Uterus (tissue), 4 donors: ENCODE data around the gene RAB44. TPM values are rescaled to one million over a fixed set of nuclear protein-coding genes. Genes with fewer than 3 reads are reported as not detected.
"Not testable (repeated sequence)": the region's sequence is repeated elsewhere in the genome, so short reads cannot be mapped to it uniquely, and the experiment has no call there.

Experiments used
- DNase-seq, 2 donors: peaks; one replicate each; pipeline ENCODE4 v3.0.0-alpha.2; 2019 to 2020
- H3K27ac ChIP-seq, 2 donors: fragments of 200-600 bp; sonication (generic); 1 replicate in 1 of 2; 2 replicates in 1 of 2; pipeline ENCODE4 v1.5.1; 2016 to 2018
- H3K27me3 ChIP-seq, 2 donors: fragments of 200-600 bp; sonication (generic); one replicate each; pipeline ENCODE4 v1.5.1; 2018 to 2019; ENCODE audit warnings: control low read depth in 1 of 2
- H3K36me3 ChIP-seq, 2 donors: fragments of 200-600 bp; sonication (generic); one replicate each; pipeline ENCODE4 v1.5.1; 2019; ENCODE audit warnings: control low read depth in 1 of 2
- H3K4me1 ChIP-seq, 2 donors: fragments of 200-600 bp; sonication (generic); one replicate each; pipeline ENCODE4 v1.5.1; 2018 to 2019; ENCODE audit warnings: control low read depth in 1 of 2
- H3K4me3 ChIP-seq, 2 donors: fragments of 200-600 bp; sonication (generic); 1 replicate in 1 of 2; 2 replicates in 1 of 2; pipeline ENCODE4 v1.5.1; 2018 to 2019; ENCODE audit warnings: mild to moderate bottlenecking in 1 of 2
- H3K9me3 ChIP-seq, 2 donors: fragments of 200-600 bp; sonication (generic); one replicate each; pipeline ENCODE4 v1.5.1; 2019; ENCODE audit warnings: control low read depth in 1 of 2
- CTCF ChIP-seq, 4 experiments: fragments of 200-600 bp in 2 of 4; fragments of 450-650 bp in 2 of 4; sonication (generic) in 2 of 4; IDR thresholded peaks; one replicate each; pipeline ENCODE4 v1.5.1; 2016 to 2019; ENCODE audit warnings: antibody characterized with exemption in 4 of 4, mild to moderate bottlenecking in 2 of 4, moderate library complexity in 1 of 4
- POLR2A ChIP-seq, 2 donors: fragments of 450-650 bp; IDR thresholded peaks; one replicate each; pipeline ENCODE4 v1.6.1; 2016; ENCODE audit warnings: antibody characterized with exemption in 2 of 2, mild to moderate bottlenecking in 1 of 2, moderate library complexity in 1 of 2
- intact Hi-C: fragments of 100-400 bp; cut with DNase I; formaldehyde crosslinking; loops from one replicate; pipeline ENCODE4 v1.15.1; 2023; ENCODE audit warnings: low total_unique reads
- total RNA-seq, 4 donors: library from RNA; depleted of rRNA in 3 of 4; stranded (reverse); fragments of >200 nt in 3 of 4; gene quantifications; one replicate each; pipeline versions ENCODE4 v1.1.0 to v1.2.4, GENCODE V29; 2014 to 2023
- donor health status: DM: yes; HTN: yes; CAD: no.

Gene RAB44
- total RNA-seq, 4 donors from 2014 or later: 0.37 TPM; not detected in 3

- Histone ChIP-seq H3K36me3 (no peaks in the 10 kb centered on the region), H3K4me3 (no peak overlapping the region), H3K9me3 (no peaks in the 10 kb centered on the region), H3K27ac (no peak overlapping the region), H3K27me3 (no peaks in the 10 kb centered on the region), H3K4me1 (no peaks in the 10 kb centered on the region)
- no peak for DNase-seq
- TF ChIP-seq POLR2A (IDR thresholded peaks at IDR 0.05) (no peak), CTCF (IDR thresholded peaks at IDR 0.05) (no peak)
- intact Hi-C loops: no loop called here
These were observed 45.8 kb upstream of the RAB44 start for GRCh38 chr6:36651659-36652379.

GRCh38 chr6:36654469-36654868 lies 43.2 kb upstream of the RAB44 start:
- intact Hi-C loops, DNase-seq, H3K4me3 ChIP-seq, H3K27me3 ChIP-seq, H3K4me1 ChIP-seq, H3K9me3 ChIP-seq, H3K27ac ChIP-seq, H3K36me3 ChIP-seq: not testable (repeated sequence)

DNA sequence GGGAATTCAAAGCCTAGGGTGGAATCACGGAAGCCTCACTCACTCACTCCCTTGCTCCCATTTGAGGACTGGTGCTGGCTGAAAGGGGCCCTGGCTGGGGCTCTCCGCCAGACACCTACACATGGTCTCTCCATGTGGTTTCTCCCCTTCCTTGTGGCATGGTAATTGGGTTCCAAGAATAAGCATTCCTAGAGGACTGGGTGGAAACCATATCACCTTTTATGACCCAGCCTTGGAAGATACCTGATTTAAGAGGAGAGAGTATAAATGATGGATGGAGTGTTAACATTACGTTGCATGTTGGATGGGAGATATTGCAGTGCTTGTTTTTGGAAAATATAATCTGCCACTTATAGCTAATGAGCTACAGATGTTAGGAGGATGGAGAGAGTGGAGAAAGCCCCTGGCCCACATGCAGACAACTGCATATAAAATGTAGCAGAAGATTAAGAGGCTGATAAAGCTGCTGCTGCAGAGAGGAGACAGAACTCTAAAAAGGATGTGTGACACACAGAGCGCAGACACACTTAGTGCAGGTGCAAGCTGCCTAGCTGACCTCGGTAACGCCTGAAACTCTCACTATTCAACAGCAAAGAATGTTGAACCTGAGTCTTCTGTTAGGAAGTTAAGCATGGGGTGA lies 42.4 kb upstream of the RAB44 start:
- DNase-seq: no peak
- no peak overlapping the region for H3K4me3 ChIP-seq
- H3K36me3 ChIP-seq: no peaks in the 10 kb centered on the region
- H3K27ac ChIP-seq: no peak overlapping the region
- H3K4me1 ChIP-seq: no peaks in the 10 kb centered on the region
- TF ChIP-seq POLR2A (IDR thresholded peaks at IDR 0.05): no peak
- TF ChIP-seq CTCF (IDR thresholded peaks at IDR 0.05): no peak
- H3K9me3 ChIP-seq: no peaks in the 10 kb centered on the region
- H3K27me3 ChIP-seq: no peaks in the 10 kb centered on the region
- intact Hi-C loops: no loop called here

DNA sequence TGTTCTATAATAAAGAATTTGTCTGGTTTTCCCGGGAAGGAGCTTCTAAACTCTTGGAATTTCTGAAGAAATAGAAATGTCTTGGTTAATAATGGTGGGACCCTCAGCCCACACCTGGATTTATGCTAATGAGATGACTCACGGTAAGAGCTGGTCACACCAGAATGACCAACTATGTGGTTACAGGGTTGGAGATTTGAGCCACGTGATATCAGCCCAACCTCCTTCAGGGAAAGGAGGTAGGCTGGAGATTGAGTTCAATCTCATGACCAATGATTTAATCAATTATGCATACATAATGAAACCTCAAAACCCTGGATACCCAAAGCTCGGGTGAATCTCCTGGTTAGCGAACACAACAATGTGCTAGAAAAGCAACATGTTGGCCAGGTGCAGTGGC lies 41.2 kb upstream of the RAB44 start:
- Histone ChIP-seq H3K27ac (no peak overlapping the region), H3K4me1 (no peaks in the 10 kb centered on the region), H3K36me3 (no peaks in the 10 kb centered on the region), H3K4me3 (no peak overlapping the region), H3K9me3 (no peaks in the 10 kb centered on the region), H3K27me3 (no peaks in the 10 kb centered on the region)
- intact Hi-C loops: no loop called here
- no peak for DNase-seq
- TF ChIP-seq CTCF (IDR thresholded peaks at IDR 0.05): no peak
- no peak for TF ChIP-seq POLR2A (IDR thresholded peaks at IDR 0.05)

DNA sequence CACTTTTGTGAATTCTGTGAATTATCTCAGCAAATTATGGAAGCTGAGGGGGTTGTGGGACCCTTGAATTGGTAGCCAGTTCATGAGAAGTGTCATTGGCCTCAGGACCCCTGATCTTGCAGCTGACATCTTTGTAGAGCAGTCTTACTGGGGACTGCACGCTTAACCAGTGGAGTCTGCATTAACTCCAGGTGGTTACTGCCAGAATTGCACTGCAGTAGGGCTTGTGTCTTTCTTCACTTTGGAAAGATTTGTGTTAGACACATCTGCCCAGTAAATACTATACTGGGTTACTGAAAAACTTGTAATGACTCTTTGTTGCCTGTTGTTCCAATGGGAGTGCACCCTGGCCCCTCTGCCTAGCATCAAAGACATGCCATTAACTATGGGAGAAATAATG lies 40.4 kb upstream of the RAB44 start:
- Histone ChIP-seq H3K36me3 (no peaks in the 10 kb centered on the region), H3K27me3 (no peaks in the 10 kb centered on the region), H3K4me3 (no peak overlapping the region), H3K27ac (no peak overlapping the region), H3K4me1 (no peaks in the 10 kb centered on the region), H3K9me3 (no peaks in the 10 kb centered on the region)
- TF ChIP-seq CTCF (IDR thresholded peaks at IDR 0.05) (no peak), POLR2A (IDR thresholded peaks at IDR 0.05) (no peak)
- intact Hi-C loops: no loop called here
- DNase-seq: no peak
